ENCODE results near the gene PIK3R3. TPM values are rescaled to one million over a fixed set of nuclear protein-coding genes. Genes with fewer than 3 reads are reported as not detected.

Gene PIK3R3
- total RNA-seq, 1 experiment from 2014 or later: 12.4 TPM

DNA sequence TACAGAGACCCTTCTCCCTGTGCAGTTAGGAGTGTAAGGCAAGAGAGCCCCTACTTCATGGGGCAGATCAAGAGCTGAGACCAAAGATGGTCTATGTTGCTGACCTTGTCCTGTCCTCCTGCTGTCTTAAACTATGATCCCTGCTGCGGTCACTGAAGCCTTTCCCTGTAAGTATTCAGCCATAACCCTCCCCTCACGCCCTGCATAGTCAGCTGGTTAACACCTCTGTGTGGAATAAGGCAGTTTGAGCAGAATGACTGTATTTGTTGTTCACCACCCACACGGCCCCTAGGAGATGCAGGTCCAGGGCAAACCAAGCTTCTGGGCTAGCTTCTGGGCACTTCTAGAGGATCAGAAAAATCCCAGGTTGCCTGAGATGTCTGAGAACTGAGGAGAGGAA, 42.8 kb upstream of the PIK3R3 start:
- no peak for TF ChIP-seq CTCF (conservative IDR thresholded peaks at IDR 0.05)
- Histone ChIP-seq H3K4ac (ENCODE audit: low read depth, low read length) (no peak overlapping the region), H2BK20ac (ENCODE audit: low read depth, low read length, poor library complexity, severe bottlenecking) (no peak overlapping the region), H3K23me2 (ENCODE audit: insufficient read length, low read depth, low read length, poor library complexity, severe bottlenecking) (no peaks in the 10 kb centered on the region), H3K27ac (ENCODE audit: insufficient read length, low read depth, low read length) (no peak overlapping the region), H2AFZ (ENCODE audit: low read length) (no peak overlapping the region), H2BK5ac (ENCODE audit: insufficient read length, low read length) (no peak overlapping the region), H2BK120ac (ENCODE audit: low read depth, low read length, poor library complexity, severe bottlenecking) (no peak overlapping the region), H3K9ac (ENCODE audit: extremely low read depth, insufficient read length, low read length) (no peak overlapping the region), H4K5ac (ENCODE audit: insufficient read length, low read depth, low read length) (no peak overlapping the region), H3K23ac (ENCODE audit: insufficient read length, low read depth, low read length) (no peak overlapping the region), H2BK12ac (ENCODE audit: insufficient read length, low read depth, low read length) (no peak overlapping the region), H4K91ac (ENCODE audit: insufficient read length, low read depth, low read length) (no peak overlapping the region), H4K8ac (replicated peaks; ENCODE audit: insufficient read length, low read depth, low read length) (no peak overlapping the region), H3K27me3 (ENCODE audit: insufficient read depth, low read length) (no peaks in the 10 kb centered on the region), H4K20me1 (ENCODE audit: control insufficient read depth, insufficient read depth, insufficient read length) (no peaks in the 10 kb centered on the region), H3K4me2 (ENCODE audit: insufficient read depth, insufficient read length, low read length) (no peak overlapping the region), H3K56ac (ENCODE audit: insufficient read length, low read depth, low read length) (no peak overlapping the region), H3K79me2 (ENCODE audit: insufficient read depth, low read length) (no peaks in the 10 kb centered on the region), H2BK15ac (ENCODE audit: low read depth, low read length) (no peak overlapping the region), H2AK5ac (ENCODE audit: insufficient read length, low read length) (no peak overlapping the region), H3K79me1 (ENCODE audit: insufficient read depth, low read depth, low read length, poor library complexity, severe bottlenecking) (no peaks in the 10 kb centered on the region), H3T11ph (ENCODE audit: low read length) (no peak overlapping the region), H3K18ac (ENCODE audit: insufficient read length, low read depth, low read length) (no peak overlapping the region), H3K4me1 (ENCODE audit: insufficient read depth, low read length) (peaks cover 16% of the 10 kb centered on the region; the same call in 1 of the 2 replicates), H3K14ac (ENCODE audit: insufficient read depth, low read length) (no peak overlapping the region), H3K9me3 (ENCODE audit: control insufficient read depth, low read depth, low read length) (no peaks in the 10 kb centered on the region)
- no peak overlapping the region for H3K27ac Mint-ChIP-seq
- H3K4me1 Mint-ChIP-seq: peaks cover 6 to 11% of the 10 kb centered on the region in 2 experiments
- no CpG with 5 or more reads among the region's 3 CpGs for WGBS (ENCODE audit: extremely low coverage, insufficient read length, low lambda C conversion rate)
- peaks cover 14% of the 10 kb centered on the region for H3K27me3 Mint-ChIP-seq (ENCODE audit: low read depth)
- no peak for DNase-seq
- no peaks in the 10 kb centered on the region for H3K36me3 Mint-ChIP-seq (ENCODE audit: insufficient read depth in 1 of 3, low read depth in 3 of 3)
- H3K4me3 Mint-ChIP-seq: no peak overlapping the region
- H3K9me3 Mint-ChIP-seq: no peaks in the 10 kb centered on the region; a peak in 1 of 5 replicates

Data from H9 (cell line).